T-helper 17 cell (primary cell): ENCODE data around the gene PAIP1. TPM values are rescaled to one million over a fixed set of nuclear protein-coding genes. Genes with fewer than 3 reads are reported as not detected.

Experiments
- ATAC-seq: fragments of 150-1000 bp; cut with Tn5 transposase; 2 replicates; pipeline ENCODE4 v1.10.0; 2021; ENCODE audit warnings: mild to moderate bottlenecking, moderate library complexity
- DNase-seq, 3 donors: peaks; one replicate each; pipeline versions ENCODE4 v3.0.0 to v3.0.0-alpha.2; 2020 to 2021
- H3K9me3 ChIP-seq: one replicate; pipeline ENCODE4 v1.7.0; 2013; ENCODE audit warnings: low read length, mild to moderate bottlenecking; ENCODE audit not compliant: control insufficient read depth, poor library complexity, severe bottlenecking
- H3K27ac Mint-ChIP-seq: one replicate; pipeline ENCODE4 v1.8.0; 2022; ENCODE audit warnings: mild to moderate bottlenecking, moderate library complexity, mixed read lengths
- H3K27me3 Mint-ChIP-seq: one replicate; pipeline ENCODE4 v1.8.0; 2022; ENCODE audit warnings: mixed read lengths
- H3K36me3 Mint-ChIP-seq: one replicate; pipeline ENCODE4 v1.8.0; 2022; ENCODE audit warnings: low read depth, mixed read lengths
- H3K4me1 Mint-ChIP-seq: one replicate; pipeline ENCODE4 v1.8.0; 2022; ENCODE audit warnings: mild to moderate bottlenecking, mixed read lengths
- H3K4me3 Mint-ChIP-seq: one replicate; pipeline ENCODE4 v1.8.0; 2022; ENCODE audit warnings: mild to moderate bottlenecking, moderate library complexity, mixed read lengths
- total RNA-seq, 4 donors: library from RNA in 2 of 4; stranded (reverse) in 2 of 4; gene quantifications; one replicate each; pipeline ENCODE4 v1.2.3 and lab custom pipeline; 2022 to 2026

The PAIP1 gene
- total RNA-seq, 2 donors from 2014 or later: 23.7 to 29.4 TPM

DNA sequence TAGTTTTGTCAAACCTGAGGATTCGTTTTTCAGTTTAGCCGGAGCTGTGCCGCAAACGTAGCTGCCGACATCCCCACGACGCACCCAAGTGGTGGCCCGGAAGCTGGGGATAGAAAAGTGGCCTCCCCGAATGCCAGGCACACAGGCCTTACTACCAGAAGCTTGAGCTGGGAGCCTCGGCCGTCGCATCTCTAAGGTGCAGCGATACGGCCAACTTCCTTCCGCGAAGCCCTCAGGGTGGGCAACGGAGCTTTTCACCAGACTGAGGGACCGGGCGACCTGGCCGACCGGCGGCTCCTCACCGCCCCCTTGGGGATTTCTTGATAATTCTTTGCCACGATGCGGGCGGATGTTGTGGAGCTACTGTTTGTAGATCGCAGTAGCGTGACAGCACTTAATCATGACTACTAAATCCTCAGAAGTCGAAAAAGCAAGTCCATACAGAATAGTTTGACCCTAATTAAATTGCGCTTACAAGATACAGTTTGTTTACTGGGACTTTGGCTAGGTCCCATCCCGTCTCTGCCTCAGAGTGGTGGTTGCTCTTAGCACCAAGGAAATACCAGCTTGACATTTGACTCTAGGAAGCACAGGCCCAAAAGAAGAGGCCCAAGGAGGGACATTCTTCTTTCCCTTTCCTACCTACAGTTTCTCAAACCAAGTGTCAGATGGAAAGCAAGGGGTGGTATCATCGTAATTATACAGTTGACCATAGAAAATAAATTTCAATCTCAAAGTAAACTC, 72.6 kb downstream of the PAIP1 start:
- H3K4me3 Mint-ChIP-seq: peak overlapping the region; percentile 96
- H3K9me3 ChIP-seq: no peaks in the 10 kb centered on the region
- peak; percentile 62 to 77 (median 67) for DNase-seq
- no peaks in the 10 kb centered on the region for H3K36me3 Mint-ChIP-seq
- H3K27ac Mint-ChIP-seq: peak overlapping the region; percentile 98
- peak; percentile 78 for ATAC-seq
- peaks cover 21% of the 10 kb centered on the region for H3K4me1 Mint-ChIP-seq
- H3K27me3 Mint-ChIP-seq: no peaks in the 10 kb centered on the region

DNA sequence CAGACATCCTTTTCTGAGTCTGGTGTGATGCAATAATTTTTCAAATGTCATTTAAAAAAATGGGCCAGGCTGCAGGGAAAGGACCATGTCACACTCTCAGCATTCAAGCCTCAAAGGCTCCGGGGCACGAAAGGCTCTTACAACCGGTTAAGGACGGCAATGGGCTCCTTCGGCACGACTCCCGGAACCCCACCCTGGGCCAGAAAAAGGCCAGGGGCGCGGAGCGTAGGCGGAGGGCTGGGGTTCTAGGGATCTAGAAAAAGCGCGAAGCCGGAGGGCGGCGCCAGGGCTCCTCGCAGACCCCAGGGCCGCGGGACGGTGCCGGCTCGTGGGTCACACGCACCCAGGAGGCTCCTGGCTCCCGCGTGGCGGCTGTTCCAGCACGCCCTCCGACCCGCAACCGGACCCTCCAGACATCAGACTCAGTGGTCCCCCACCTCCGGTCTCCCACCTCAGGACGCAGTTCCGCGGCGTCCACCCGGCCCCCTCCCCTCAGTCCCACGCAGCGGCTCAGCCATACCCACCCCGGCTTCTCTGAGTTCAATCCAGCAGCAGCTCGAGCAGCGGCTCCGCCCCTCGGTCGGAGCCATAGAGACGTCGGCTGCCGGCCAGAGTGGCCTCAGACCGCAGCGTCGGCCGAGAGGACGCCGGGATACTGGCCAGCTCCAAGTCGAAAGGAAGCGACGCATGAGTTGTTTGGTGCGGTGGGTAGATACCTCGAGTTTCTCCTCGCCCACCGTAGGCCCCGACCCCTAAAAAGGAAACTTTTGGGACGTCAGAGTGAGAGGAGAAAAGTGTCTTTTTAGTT, 73.4 kb downstream of the PAIP1 start, which contains the start of gene TMEM267:
Gene TMEM267, minus strand, starts transcription at position 568 of the 808 bp plus-strand sequence. CDS start 29,896 bp downstream, outside the sequence.
- no peaks in the 10 kb centered on the region for H3K27me3 Mint-ChIP-seq
- DNase-seq (peak; percentile 56 to 70 (median 69)), ATAC-seq (peak; percentile 91)
- H3K4me3 Mint-ChIP-seq: peak within 1 kb of the TSS; percentile 96
- peak within 1 kb of the TSS; percentile 98 for H3K27ac Mint-ChIP-seq
- H3K4me1 Mint-ChIP-seq: peaks cover 21% of the 10 kb centered on the region
- H3K9me3 ChIP-seq: no peaks in the 10 kb centered on the region
- no peaks in the 10 kb centered on the region for H3K36me3 Mint-ChIP-seq

DNA sequence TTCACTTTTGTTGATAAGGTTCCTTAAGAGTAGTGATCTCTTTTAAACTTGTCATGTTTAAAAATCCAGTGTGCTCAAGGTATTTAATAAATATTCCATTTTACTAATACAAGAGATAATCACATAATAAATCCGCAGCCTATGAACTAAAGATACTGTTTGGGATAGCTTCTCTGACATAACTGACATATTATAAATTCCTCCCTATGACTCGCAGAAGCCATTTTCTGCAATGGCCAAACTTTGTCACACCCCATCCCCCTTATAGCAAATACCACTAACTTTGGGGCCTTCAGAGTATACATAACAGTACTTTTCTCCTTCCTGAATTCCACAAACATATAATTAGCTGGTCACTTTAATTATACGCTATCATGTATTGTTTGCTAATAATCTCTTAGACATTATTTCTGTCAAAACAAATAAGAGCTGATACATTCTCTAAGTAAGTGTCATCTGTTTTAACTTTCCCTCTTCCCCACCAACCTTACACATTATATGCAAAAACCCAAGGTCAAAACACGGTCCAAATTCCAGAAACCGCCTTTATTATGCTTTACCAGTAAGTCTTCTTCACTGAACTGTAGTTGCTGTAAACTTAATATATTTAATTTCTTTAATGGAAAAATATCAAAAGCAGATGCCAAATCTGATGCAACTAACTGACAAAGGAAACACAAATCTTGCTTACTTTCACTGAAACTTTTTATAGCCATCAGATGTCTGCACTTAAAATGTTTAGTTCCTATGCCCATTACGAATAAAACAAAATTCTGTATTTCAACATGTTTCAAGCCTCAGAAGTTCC, 74.2 kb downstream of the PAIP1 start:
- H3K9me3 ChIP-seq: no peaks in the 10 kb centered on the region
- DNase-seq: no peak
- no peaks in the 10 kb centered on the region for H3K27me3 Mint-ChIP-seq
- ATAC-seq: no peak
- no peaks in the 10 kb centered on the region for H3K36me3 Mint-ChIP-seq
- H3K4me3 Mint-ChIP-seq: peak overlapping the region; percentile 96
- peaks cover 21% of the 10 kb centered on the region for H3K4me1 Mint-ChIP-seq
- peak overlapping the region; percentile 98 for H3K27ac Mint-ChIP-seq

Other genes with a start within 250 kb of the PAIP1 start
- gene HMGCS1, start 243.7 kb downstream of the PAIP1 start, total RNA-seq: 10 to 100 TPM; 71.1 to 97.5 TPM
- gene CCL28, start 144.7 kb downstream of the PAIP1 start, total RNA-seq: 10 to 100 TPM; 10.6 to 14.9 TPM
- 10 to 100 TPM in 1 of 2 donors, 1 to 10 TPM in 1; 9.1 to 10.6 TPM for gene TMEM267, start 73.2 kb downstream of the PAIP1 start, total RNA-seq
- gene C5orf34, start 41.9 kb downstream of the PAIP1 start, total RNA-seq: 1 to 10 TPM in 1 of 2 donors, under 1 TPM in 1; 0.99 to 1.6 TPM
- gene NNT, start 46.1 kb upstream of the PAIP1 start, total RNA-seq: 10 to 100 TPM; 42.6 to 49.5 TPM